Stimulated activated naive CD4-positive, alpha-beta T cell (primary cell): ENCODE results near the gene GPRIN2.
"Not testable (repeated sequence)": the region's sequence is repeated elsewhere in the genome, so short reads cannot be mapped to it uniquely, and the experiment has no call there.

ENCODE experiments used
- DNase-seq, 6 experiments: peaks; one replicate each; lab custom pipeline; 2025; lab: John Stamatoyannopoulos, UW

GPRIN2 gene

GRCh38 chr10:46567151-46567550 lies 10.7 kb upstream of the GPRIN2 start:
- DNase-seq = not testable (repeated sequence)

GRCh38 chr10:46565591-46566332 lies 9.3 kb upstream of the GPRIN2 start:
- DNase-seq = peak in 4 of 6 experiments; percentile 10 to 61 (median 30)

DNA sequence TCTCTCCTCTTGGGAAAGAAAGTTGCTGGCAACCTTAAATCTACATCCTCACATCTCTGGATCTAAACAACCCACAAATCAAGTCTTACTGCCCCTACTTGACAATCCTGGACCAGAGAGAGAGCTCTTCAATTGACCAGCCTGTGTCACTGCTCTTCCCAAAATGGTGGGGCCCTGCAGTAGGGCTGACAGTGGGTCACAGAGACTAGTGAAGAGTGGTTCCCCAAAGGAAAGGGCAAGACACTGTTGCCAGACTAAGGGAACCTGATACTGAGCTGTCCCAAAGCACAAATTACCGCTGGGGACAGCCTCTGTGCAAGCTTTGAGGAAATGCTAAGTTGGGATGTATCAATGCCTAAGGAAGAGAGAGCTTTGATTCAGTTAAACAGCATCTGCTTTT lies 4.5 kb upstream of the GPRIN2 start:
- no peak for DNase-seq

DNA sequence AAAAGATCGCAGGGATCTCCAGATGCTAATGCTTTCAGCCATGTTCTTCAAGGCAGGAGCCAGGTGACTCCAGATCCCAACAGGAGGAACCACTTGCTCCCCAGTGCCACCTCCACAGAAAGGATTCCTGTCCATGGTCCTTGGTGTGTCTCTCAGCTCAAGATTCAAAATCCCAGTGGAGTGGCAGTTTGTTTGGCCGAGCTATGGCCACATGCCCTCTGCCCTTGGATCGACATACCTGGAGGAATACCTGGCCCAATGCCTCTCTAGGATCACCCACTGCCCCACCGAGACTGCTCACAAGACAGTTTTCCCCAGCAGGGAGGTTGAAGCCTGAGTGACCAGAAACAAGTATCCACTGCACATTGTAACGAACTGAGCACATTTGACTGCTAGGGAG lies 3.9 kb upstream of the GPRIN2 start:
- DNase-seq = no peak

DNA sequence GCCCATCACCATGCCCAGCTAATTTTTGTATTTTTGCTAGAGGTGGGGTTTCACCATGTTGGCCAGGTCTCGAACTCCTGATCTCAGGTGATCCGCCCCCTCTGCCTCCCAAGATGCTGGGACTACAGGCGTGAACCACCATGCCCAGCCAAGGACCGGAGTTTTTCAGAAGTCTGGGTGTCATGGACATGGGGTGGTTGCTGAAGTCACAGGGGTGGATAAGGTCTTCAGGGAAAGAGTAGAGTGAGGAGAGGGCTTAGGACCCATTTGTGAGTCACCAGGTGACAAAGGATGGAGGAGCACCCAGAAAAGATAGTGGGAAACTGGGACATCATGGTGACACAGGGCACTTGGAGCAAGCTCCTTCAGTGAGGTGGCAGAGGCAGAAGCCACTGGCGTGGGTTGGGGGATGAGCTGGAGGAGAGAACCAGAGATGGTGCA lies 2.8 kb upstream of the GPRIN2 start:
- DNase-seq = no peak

DNA sequence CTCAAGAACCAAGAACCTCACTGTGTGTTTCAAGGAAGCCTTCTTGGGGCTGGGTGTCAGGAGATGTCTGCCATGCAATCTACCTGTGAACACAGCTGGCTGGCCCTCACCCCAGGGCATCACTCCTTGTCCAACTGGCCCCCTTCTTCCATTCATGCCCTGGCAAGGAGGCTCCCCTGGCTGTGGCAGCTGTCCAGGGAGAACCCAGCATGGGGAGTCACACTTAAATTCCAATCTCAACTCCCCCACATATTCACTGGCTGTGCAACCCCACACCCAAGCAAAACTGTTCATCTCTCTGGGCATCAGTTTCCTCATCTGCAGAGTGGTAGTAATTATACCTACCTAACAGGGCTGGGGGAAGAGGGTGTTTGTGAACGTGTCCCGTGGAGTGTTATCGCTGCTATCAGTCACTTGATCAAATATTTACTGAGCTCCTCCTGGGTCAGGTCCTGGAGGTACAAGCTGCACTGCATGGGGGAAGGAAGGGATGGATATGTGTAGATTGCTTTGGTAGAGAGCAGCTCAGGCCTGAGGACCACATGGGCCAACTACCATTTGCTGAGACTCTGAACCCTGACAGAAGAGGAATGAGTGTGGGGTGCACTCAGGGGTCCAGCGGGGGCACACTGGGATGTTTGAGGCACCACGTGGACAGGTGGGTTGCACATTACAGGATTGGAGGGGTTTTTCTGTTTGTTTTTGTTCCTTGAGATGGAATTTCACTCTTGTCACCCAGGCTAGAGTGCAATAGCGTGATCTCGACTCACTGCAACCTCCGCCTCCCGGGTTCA lies 2.1 kb upstream of the GPRIN2 start:
- no peak for DNase-seq

DNA sequence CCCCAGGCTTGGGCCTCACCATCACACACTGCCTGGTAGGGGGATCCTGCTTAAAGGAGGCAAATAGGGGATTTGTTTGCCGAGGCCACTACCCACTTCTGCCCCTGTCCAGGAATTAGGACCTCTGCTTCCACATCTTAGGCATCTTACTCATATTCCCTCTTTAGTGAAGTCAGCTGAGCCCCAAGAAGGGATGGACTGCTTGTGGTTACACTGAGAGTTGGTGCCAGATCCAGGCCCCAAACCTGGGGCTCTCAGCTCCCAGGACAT lies 1.6 kb upstream of the GPRIN2 start:
- no peak for DNase-seq

GRCh38 chr10:46557319-46558121 lies 1.1 kb upstream of the GPRIN2 start:
- DNase-seq = no peak

DNA sequence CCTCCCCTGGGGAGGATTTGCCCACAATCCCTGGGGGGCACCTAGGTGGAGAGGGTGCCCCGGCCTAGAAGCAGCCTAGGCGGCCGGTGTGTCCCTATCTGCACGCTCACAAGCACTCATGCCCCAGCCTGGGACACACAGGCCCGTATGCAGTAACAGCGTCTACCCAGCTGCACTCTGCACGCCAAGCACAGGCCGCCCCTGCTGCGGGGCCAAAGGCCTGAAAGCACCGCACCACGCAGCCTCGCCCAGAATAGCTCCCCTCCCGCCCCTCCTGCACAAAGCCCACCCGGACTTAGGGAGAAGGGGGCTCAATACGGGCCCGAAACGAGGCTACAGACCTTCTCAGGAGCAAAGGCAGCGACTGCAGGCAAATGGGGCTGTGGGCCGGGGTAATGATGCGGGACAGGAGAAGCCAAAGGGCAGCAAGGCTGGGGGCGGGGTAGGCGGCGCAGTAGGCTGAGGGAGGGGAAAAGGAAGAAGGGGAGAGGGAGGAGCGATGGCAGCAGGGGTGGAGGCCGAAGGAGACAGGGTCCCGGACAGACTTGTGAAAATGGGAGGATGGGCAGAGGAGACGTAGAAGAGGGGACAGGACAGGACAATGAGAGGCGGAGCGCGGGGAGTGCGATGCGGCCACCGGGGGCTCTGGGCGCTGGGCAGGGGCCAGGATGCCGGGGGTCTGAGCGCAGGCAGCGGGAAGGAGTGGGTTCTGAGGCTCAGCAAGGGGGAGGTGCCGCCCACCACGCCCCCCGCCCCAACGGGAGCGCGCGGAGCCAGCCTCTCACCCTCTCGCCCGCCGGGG lies 544 bp downstream of the GPRIN2 start:
- no peak for DNase-seq

GRCh38 chr10:46555366-46555712 lies 1.1 kb downstream of the GPRIN2 start:
- DNase-seq = no peak

DNA sequence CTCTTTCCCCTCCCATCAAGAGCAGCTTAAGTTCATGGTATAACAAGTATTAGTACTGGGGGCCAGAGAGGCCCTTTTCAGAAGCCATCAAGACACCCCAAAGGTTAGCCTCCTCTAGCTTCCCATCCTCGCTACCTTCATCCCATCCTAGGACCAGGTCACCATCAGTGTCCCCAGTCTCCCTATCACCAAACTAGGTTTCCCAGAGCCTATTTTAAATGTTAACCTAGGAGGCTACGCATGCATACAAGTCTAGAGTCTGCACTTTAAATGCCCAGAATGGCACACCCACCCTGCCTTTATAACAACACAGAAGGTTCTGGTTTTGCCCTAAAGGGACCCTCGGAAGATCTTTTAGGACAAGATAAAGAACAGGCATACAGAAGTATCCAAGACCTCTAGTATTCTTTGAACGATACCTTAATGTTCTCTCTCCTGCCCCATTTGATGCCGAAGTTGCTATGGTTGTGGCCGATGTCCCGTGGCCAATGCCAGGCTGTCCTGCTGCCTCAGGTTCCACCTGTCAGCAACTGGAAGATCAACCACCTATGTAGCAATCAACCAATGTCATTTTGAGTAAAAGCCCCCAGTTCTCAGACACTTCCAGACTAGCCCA lies 2.2 kb downstream of the GPRIN2 start:
- no peak for DNase-seq

DNA sequence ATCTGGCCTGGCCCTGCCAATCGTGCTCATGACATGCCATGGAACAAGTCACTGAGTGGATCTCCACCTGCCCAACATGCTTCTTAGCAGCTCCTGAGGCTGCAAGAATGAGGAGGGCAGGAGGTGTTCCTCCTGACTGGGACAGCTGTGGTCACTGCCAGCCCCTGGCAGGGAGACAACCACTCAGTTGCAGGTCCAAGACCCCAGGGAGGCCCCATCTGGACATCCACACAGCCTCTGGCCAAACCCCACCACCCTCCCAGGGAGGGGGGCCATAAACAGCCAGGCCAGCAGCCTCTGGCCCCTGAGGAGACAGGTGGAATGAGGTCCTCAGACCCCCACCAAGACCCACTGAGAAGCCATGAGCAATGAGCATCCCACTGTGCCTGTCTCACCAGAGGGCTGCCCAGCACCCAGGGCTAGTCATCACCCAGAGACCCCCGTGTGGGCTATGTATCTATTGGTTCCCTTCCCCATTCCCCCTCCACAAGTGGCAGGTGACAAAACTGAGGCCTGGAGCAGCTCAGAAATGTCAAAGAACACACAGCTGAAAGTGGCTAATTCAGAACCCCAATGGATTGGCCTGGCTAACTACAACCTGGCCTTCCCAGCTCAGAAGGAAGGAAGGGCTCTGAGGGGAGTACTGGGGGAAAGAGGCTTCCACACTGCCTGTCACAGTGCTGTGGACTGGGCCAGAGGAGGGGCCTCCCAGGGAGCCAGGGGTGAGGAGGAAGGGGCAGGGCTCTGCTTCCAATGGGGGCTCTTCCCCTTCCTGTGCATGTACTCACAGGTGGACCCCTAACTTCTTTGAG lies 3.0 kb downstream of the GPRIN2 start:
- DNase-seq = no peak

GRCh38 chr10:46552526-46553237 lies 3.8 kb downstream of the GPRIN2 start:
- no peak for DNase-seq

- DNase-seq = no peak
Observed at GRCh38 chr10:46551701-46552525, 4.5 kb downstream of the GPRIN2 start.

- DNase-seq = no peak
Observed at GRCh38 chr10:46550795-46551700, 5.4 kb downstream of the GPRIN2 start.

- DNase-seq = no peak
Observed at GRCh38 chr10:46550076-46550790, 6.2 kb downstream of the GPRIN2 start.
